ENCODE measurements around the gene SOX13. TPM values are rescaled to one million over a fixed set of nuclear protein-coding genes. Genes with fewer than 3 reads are reported as not detected.

The SOX13 gene
- total and polyA plus RNA-seq, 7 experiments from 2014 or later: 0.24 to 10.1 (median 0.85) TPM; not detected in 2

- no peaks in the 10 kb centered on the region for H3K9me3 Mint-ChIP-seq
- no peak overlapping the region for H3K27ac ChIP-seq (ENCODE audit: low read depth, low read length)
- ChIA-PET CTCF (interaction anchor here (0.6 kb wide), 1 partner anchor 170 kb away, joined by 3 read pairs; no protein-coding TSS in a partner anchor), POLR2A (no interaction called here)
- ATAC-seq (no peak), DNase-seq (no peak)
- H3K4me3 ChIP-seq (ENCODE audit: low read length): no peak overlapping the region
- no peaks in the 10 kb centered on the region for H3K4me1 ChIP-seq (ENCODE audit: control insufficient read depth in 2 of 2, insufficient read depth in 2 of 2, low read length in 2 of 2)
- no peaks in the 10 kb centered on the region for H3K9me3 ChIP-seq (ENCODE audit: control insufficient read depth in 2 of 3, low read length in 3 of 3)
- H3K27me3 Mint-ChIP-seq: peaks cover 3 to 17% (median 5%) of the 10 kb centered on the region in 5 donors
- peaks cover 0 to 7% (median 0%) of the 10 kb centered on the region in 7 donors for H3K4me1 Mint-ChIP-seq
- H3K27ac Mint-ChIP-seq: peak overlapping the region in 1 of 9 donors; percentile 27
- no peak overlapping the region for H3K4me3 Mint-ChIP-seq
- no peaks in the 10 kb centered on the region for H3K36me3 Mint-ChIP-seq
- no peaks in the 10 kb centered on the region for H3K36me3 ChIP-seq (ENCODE audit: control insufficient read depth in 2 of 3, insufficient read depth in 3 of 3, low read length in 3 of 3)
- H3K27me3 ChIP-seq (ENCODE audit: control insufficient read depth in 2 of 2, insufficient read depth in 2 of 2, low read length in 2 of 2): no peaks in the 10 kb centered on the region
- intact Hi-C loops (cut with micrococcal nuclease): no loop called here
Measured at GRCh38 chr1:204084247-204084772, 11.4 kb downstream of the SOX13 start.

DNA sequence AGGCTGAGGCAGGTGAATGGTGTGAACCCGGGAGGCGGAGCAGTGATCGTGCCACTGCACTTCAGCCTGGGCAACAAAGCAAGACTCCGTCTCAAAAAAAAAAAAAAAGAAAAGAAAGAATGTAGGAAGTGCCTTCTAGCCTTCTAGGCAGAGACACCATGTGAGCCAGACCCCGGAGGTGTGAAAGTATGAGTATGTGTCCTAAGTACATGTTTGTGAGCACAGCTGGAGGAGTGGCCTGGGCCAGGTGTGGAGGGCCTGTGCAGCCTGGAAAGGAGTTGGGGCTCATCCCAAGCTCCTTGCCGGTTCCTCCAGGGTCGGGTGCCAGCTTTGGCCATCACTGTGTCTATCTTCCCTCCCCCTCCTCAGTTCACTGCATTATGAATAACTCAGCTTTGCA is 13.0 kb downstream of the SOX13 start:
- Mint-ChIP-seq H3K27ac (no peak overlapping the region), H3K27me3 (peaks cover 3 to 17% (median 5%) of the 10 kb centered on the region in 5 donors), H3K4me1 (peaks cover 0 to 7% (median 0%) of the 10 kb centered on the region in 7 donors), H3K36me3 (no peaks in the 10 kb centered on the region), H3K4me3 (no peak overlapping the region), H3K9me3 (no peaks in the 10 kb centered on the region)
- POLR2A ChIA-PET: no interaction called here
- H3K4me1 ChIP-seq (ENCODE audit: control insufficient read depth in 2 of 2, insufficient read depth in 2 of 2, low read length in 2 of 2): no peaks in the 10 kb centered on the region
- intact Hi-C loops (cut with micrococcal nuclease): no loop called here
- H3K9me3 ChIP-seq (ENCODE audit: control insufficient read depth in 2 of 3, low read length in 3 of 3): no peaks in the 10 kb centered on the region
- no peaks in the 10 kb centered on the region for H3K27me3 ChIP-seq (ENCODE audit: control insufficient read depth in 2 of 2, insufficient read depth in 2 of 2, low read length in 2 of 2)
- no peaks in the 10 kb centered on the region for H3K36me3 ChIP-seq (ENCODE audit: control insufficient read depth in 2 of 3, insufficient read depth in 3 of 3, low read length in 3 of 3)
- DNase-seq (no peak), ATAC-seq (peak; percentile 54)
- no peak overlapping the region for H3K4me3 ChIP-seq (ENCODE audit: low read length)
- H3K27ac ChIP-seq (ENCODE audit: low read depth, low read length): no peak overlapping the region
- CTCF ChIA-PET: no interaction called here

DNA sequence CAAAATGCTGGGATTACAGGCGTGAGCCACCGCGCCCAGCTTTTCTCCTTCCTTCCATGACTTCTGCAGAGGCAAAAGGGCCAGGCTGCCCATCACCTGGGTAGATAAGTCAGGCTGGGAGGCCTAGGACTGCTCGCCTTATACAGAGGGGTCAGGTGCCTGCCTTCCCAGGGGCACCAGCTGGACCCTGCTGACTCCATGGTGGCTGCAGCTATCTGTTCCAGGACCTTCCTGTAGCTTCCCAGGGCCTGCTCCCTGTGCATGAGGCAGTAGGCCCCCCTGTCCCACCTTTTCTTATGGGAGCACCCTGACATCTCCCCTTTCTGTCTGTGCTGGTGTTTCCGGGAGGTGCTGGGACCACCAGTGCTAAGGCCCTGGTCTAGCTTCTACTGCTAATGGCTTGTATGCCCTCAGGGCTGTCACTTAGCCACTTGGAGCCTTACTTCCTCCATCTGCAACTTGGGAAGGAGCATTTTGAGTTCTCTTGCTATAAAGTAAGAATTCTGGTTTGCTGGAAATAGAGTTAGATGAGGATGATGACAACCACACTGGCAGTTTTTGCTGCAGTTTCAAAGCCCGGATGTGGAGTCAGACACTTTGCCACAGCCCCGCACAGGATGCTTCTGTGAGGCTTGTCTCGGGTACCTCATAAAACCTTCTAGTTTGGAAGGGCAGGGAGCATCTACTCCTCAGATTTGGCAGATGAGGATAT is 14.4 kb downstream of the SOX13 start:
- H3K4me1 Mint-ChIP-seq: peaks cover 0 to 7% (median 0%) of the 10 kb centered on the region in 7 donors
- intact Hi-C loops (cut with micrococcal nuclease): no loop called here
- ChIA-PET CTCF (no interaction called here), POLR2A (no interaction called here)
- H3K9me3 Mint-ChIP-seq: no peaks in the 10 kb centered on the region
- no peak overlapping the region for H3K4me3 Mint-ChIP-seq
- ATAC-seq (no peak), DNase-seq (no peak)
- Histone ChIP-seq H3K9me3 (ENCODE audit: control insufficient read depth in 2 of 3, low read length in 3 of 3) (no peaks in the 10 kb centered on the region), H3K4me1 (ENCODE audit: control insufficient read depth in 2 of 2, insufficient read depth in 2 of 2, low read length in 2 of 2) (no peaks in the 10 kb centered on the region), H3K36me3 (ENCODE audit: control insufficient read depth in 2 of 3, insufficient read depth in 3 of 3, low read length in 3 of 3) (no peaks in the 10 kb centered on the region), H3K4me3 (ENCODE audit: low read length) (no peak overlapping the region), H3K27me3 (ENCODE audit: control insufficient read depth in 2 of 2, insufficient read depth in 2 of 2, low read length in 2 of 2) (no peaks in the 10 kb centered on the region), H3K27ac (ENCODE audit: low read depth, low read length) (no peak overlapping the region)
- H3K27ac Mint-ChIP-seq: no peak overlapping the region
- peaks cover 1 to 14% (median 2%) of the 10 kb centered on the region in 5 donors for H3K27me3 Mint-ChIP-seq
- H3K36me3 Mint-ChIP-seq: no peaks in the 10 kb centered on the region

- ATAC-seq: no peak
- intact Hi-C loops (cut with micrococcal nuclease): no loop called here
Measured at GRCh38 chr1:204087893-204088528, 15.1 kb downstream of the SOX13 start.

GRCh38 chr1:204088596-204088995 is 15.7 kb downstream of the SOX13 start:
- intact Hi-C loops (cut with micrococcal nuclease): no loop called here
- H3K27me3 ChIP-seq (ENCODE audit: control insufficient read depth in 2 of 2, insufficient read depth in 2 of 2, low read length in 2 of 2): no peaks in the 10 kb centered on the region
- H3K27ac ChIP-seq (ENCODE audit: low read depth, low read length): no peak overlapping the region
- H3K27me3 Mint-ChIP-seq: peaks cover 0 to 7% (median 0%) of the 10 kb centered on the region in 5 donors
- no peak overlapping the region for H3K4me3 ChIP-seq (ENCODE audit: low read length)
- no peaks in the 10 kb centered on the region for H3K36me3 ChIP-seq (ENCODE audit: control insufficient read depth in 2 of 3, insufficient read depth in 3 of 3, low read length in 3 of 3)
- no peak overlapping the region for H3K4me3 Mint-ChIP-seq
- no peak overlapping the region for H3K27ac Mint-ChIP-seq
- H3K36me3 Mint-ChIP-seq: no peaks in the 10 kb centered on the region
- H3K9me3 Mint-ChIP-seq: no peaks in the 10 kb centered on the region
- ATAC-seq: no peak
- peaks cover 0 to 4% (median 0%) of the 10 kb centered on the region in 7 donors for H3K4me1 Mint-ChIP-seq
- ChIA-PET CTCF (no interaction called here), POLR2A (no interaction called here)
- no peak for DNase-seq
- H3K4me1 ChIP-seq (ENCODE audit: control insufficient read depth in 2 of 2, insufficient read depth in 2 of 2, low read length in 2 of 2): no peaks in the 10 kb centered on the region
- H3K9me3 ChIP-seq (ENCODE audit: control insufficient read depth in 2 of 3, low read length in 3 of 3): no peaks in the 10 kb centered on the region

More at GRCh38 chr1:204087893-204088528, 15.1 kb downstream of the SOX13 start:
- ChIA-PET POLR2A (no interaction called here), CTCF (no interaction called here)
- Mint-ChIP-seq H3K9me3 (no peaks in the 10 kb centered on the region), H3K4me1 (peaks cover 0 to 7% (median 0%) of the 10 kb centered on the region in 7 donors), H3K36me3 (no peaks in the 10 kb centered on the region), H3K27me3 (peaks cover 0 to 11% (median 0%) of the 10 kb centered on the region in 5 donors), H3K4me3 (no peak overlapping the region), H3K27ac (peak overlapping the region in 1 of 9 donors; percentile 51)
- Histone ChIP-seq H3K27ac (ENCODE audit: low read depth, low read length) (no peak overlapping the region), H3K9me3 (ENCODE audit: control insufficient read depth in 2 of 3, low read length in 3 of 3) (no peaks in the 10 kb centered on the region), H3K4me3 (ENCODE audit: low read length) (no peak overlapping the region), H3K36me3 (ENCODE audit: control insufficient read depth in 2 of 3, insufficient read depth in 3 of 3, low read length in 3 of 3) (no peaks in the 10 kb centered on the region), H3K4me1 (ENCODE audit: control insufficient read depth in 2 of 2, insufficient read depth in 2 of 2, low read length in 2 of 2) (no peaks in the 10 kb centered on the region), H3K27me3 (ENCODE audit: control insufficient read depth in 2 of 2, insufficient read depth in 2 of 2, low read length in 2 of 2) (no peaks in the 10 kb centered on the region)
- DNase-seq: no peak

DNA sequence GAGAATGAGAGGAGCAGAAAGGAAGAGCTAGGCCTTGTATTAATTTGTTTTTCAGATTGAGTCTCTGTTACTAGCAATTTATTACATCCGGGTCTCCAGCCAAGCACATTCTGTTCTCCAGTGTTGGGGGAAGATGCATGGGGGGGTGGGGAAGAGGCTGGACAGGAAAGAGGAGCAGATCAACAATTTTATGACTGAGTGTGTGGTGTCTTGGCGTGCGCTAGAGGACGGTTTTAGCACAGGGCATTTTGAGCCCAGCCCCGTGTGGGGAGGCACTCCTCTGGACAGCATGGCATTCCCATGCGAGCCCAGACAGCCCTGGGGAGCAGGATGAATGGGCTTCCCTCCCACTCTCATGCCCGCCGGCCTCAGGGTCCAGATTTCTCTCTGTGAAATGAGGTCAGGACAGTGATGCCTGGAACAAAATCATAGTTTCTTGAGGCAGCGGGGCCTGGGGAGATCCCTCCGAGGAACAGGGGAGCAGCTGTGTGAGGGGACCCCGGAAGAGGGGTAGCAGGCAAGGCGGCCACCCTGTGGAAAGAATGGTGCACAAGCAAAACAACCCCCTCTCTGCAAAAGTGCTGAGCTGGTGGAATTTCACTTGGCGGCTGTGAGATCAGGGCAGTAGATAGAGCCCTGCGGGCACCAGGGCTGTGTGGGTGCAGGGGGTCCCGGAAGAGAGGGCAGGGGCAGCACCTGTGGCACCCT is 16.3 kb downstream of the SOX13 start:
- Histone ChIP-seq H3K4me1 (ENCODE audit: control insufficient read depth in 2 of 2, insufficient read depth in 2 of 2, low read length in 2 of 2) (no peaks in the 10 kb centered on the region), H3K9me3 (ENCODE audit: control insufficient read depth in 2 of 3, low read length in 3 of 3) (no peaks in the 10 kb centered on the region), H3K4me3 (ENCODE audit: low read length) (no peak overlapping the region), H3K27ac (ENCODE audit: low read depth, low read length) (no peak overlapping the region), H3K27me3 (ENCODE audit: control insufficient read depth in 2 of 2, insufficient read depth in 2 of 2, low read length in 2 of 2) (no peaks in the 10 kb centered on the region), H3K36me3 (ENCODE audit: control insufficient read depth in 2 of 3, insufficient read depth in 3 of 3, low read length in 3 of 3) (no peaks in the 10 kb centered on the region)
- ATAC-seq (no peak), DNase-seq (no peak)
- no peaks in the 10 kb centered on the region for H3K36me3 Mint-ChIP-seq
- intact Hi-C loops (cut with micrococcal nuclease): no loop called here
- ChIA-PET CTCF (no interaction called here), POLR2A (no interaction called here)
- H3K27me3 Mint-ChIP-seq: peaks cover 0 to 4% (median 0%) of the 10 kb centered on the region in 5 donors
- H3K4me1 Mint-ChIP-seq: peaks cover 0 to 4% (median 0%) of the 10 kb centered on the region in 7 donors
- no peaks in the 10 kb centered on the region for H3K9me3 Mint-ChIP-seq
- H3K4me3 Mint-ChIP-seq: no peak overlapping the region
- no peak overlapping the region for H3K27ac Mint-ChIP-seq
